ENCODE results near the gene ACP1.

GRCh38 chr2:287471-287885 is 22.7 kb downstream of the ACP1 start:
- TF ChIP-seq CTCF (IDR thresholded peaks at IDR 0.05; ENCODE audit: insufficient read depth, low read depth, low read length) (no peak), EZH2 (IDR thresholded peaks at IDR 0.05; ENCODE audit: insufficient read depth, low read length) (no peak)
